MCF 10A (cell line): ENCODE results near the gene EHMT1. TPM values are rescaled to one million over a fixed set of nuclear protein-coding genes. Genes with fewer than 3 reads are reported as not detected.

ENCODE experiments used
- BruUV-seq: library from RNA; stranded (reverse); fragments of 400-500 nt; replicated peaks from 2 replicates; lab custom pipeline; 2021; lab: Mats Ljungman, UMichigan
- CTCF ChIA-PET: fragments of 300-600 bp; sonication (Branson Sonifier 250); formaldehyde crosslinking; extraction: SDS; loops from one replicate; lab custom pipeline; 2021; ENCODE audit warnings: antibody characterized with exemption, inconsistent platforms; lab: Yijun Ruan, JAX
- POLR2A ChIA-PET: fragments of 300-600, 350-650 bp; sonication (Branson Sonifier 250); formaldehyde crosslinking; extraction: SDS; loops from one replicate; lab custom pipeline; 2020; ENCODE audit warnings: antibody characterized with exemption, inconsistent platforms; lab: Yijun Ruan, JAX
- DNase-seq: peaks from one replicate; pipeline ENCODE4 v3.0.0-alpha.2; 2018; ENCODE audit not compliant: unreplicated experiment
- H3K27ac Mint-ChIP-seq: one replicate; pipeline ENCODE4 v1.8.0; 2022; ENCODE audit warnings: mild to moderate bottlenecking, low read depth, mixed read lengths; ENCODE audit not compliant: unreplicated experiment
- H3K27me3 Mint-ChIP-seq: one replicate; pipeline ENCODE4 v1.8.0; 2022; ENCODE audit warnings: mixed read lengths; ENCODE audit not compliant: insufficient read depth, unreplicated experiment
- H3K36me3 Mint-ChIP-seq: one replicate; pipeline ENCODE4 v1.8.0; 2022; ENCODE audit warnings: mild to moderate bottlenecking, moderate library complexity, mixed read lengths; ENCODE audit not compliant: insufficient read depth, unreplicated experiment
- H3K4me1 Mint-ChIP-seq: one replicate; pipeline ENCODE4 v1.8.0; 2022; ENCODE audit warnings: mixed read lengths; ENCODE audit not compliant: insufficient read depth, unreplicated experiment
- H3K4me3 Mint-ChIP-seq: one replicate; pipeline ENCODE4 v1.8.0; 2022; ENCODE audit warnings: mild to moderate bottlenecking, moderate library complexity, mixed read lengths; ENCODE audit not compliant: unreplicated experiment
- H3K9me3 Mint-ChIP-seq: one replicate; pipeline ENCODE4 v1.8.0; 2022; ENCODE audit warnings: mixed read lengths; ENCODE audit not compliant: unreplicated experiment
- intact Hi-C: fragments of 100-400 bp; cut with micrococcal nuclease; formaldehyde crosslinking; loops from 2 replicates; pipeline ENCODE4 v1.14.1; 2022
- total RNA-seq: library from RNA; stranded (reverse); gene quantifications from 2 replicates; pipeline ENCODE4 v1.2.3, GENCODE V29; 2022
- TF ChIP-seq, protein P1 (sequence below): fragments of 200-600 bp; IDR thresholded peaks from one replicate; pipeline ENCODE4 v1.8.0; 2022; ENCODE audit warnings: antibody characterized with exemption, mild to moderate bottlenecking; ENCODE audit not compliant: unreplicated experiment

Gene EHMT1
- total RNA-seq, 1 experiment from 2014 or later: 79.7 TPM

DNA sequence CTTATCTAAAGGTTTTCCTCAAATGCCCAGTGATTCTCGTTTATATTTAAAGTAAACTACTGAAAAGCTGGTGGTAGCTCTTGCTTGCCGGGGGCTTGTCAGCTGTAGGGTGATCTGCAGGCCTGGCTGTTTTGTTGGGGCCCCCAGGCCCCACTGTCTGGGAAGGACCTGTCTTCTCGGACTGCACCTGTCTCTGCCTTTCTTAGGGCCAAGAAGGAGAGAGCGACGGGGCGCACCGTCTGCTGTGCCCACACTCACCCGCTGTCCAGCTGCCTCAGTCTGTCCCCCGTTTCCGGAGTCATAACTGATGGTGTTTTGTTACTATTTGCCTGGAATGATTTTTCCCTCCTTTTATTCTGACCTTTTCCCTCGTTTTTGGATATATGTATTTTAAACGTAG, 164.7 kb downstream of the EHMT1 start:
- POLR2A ChIA-PET: interaction anchor here (0.7 kb wide), 1 partner anchor 230 kb away, joined by 3 read pairs; no protein-coding TSS in a partner anchor
- H3K36me3 Mint-ChIP-seq: peaks cover 30% of the 10 kb centered on the region
- no TSS peak for BruUV-seq
- no peak overlapping the region for H3K4me3 Mint-ChIP-seq
- no peaks in the 10 kb centered on the region for H3K4me1 Mint-ChIP-seq
- CTCF ChIA-PET: no interaction called here
- no peak overlapping the region for H3K27ac Mint-ChIP-seq
- DNase-seq: no peak
- TF ChIP-seq, protein P1, sequence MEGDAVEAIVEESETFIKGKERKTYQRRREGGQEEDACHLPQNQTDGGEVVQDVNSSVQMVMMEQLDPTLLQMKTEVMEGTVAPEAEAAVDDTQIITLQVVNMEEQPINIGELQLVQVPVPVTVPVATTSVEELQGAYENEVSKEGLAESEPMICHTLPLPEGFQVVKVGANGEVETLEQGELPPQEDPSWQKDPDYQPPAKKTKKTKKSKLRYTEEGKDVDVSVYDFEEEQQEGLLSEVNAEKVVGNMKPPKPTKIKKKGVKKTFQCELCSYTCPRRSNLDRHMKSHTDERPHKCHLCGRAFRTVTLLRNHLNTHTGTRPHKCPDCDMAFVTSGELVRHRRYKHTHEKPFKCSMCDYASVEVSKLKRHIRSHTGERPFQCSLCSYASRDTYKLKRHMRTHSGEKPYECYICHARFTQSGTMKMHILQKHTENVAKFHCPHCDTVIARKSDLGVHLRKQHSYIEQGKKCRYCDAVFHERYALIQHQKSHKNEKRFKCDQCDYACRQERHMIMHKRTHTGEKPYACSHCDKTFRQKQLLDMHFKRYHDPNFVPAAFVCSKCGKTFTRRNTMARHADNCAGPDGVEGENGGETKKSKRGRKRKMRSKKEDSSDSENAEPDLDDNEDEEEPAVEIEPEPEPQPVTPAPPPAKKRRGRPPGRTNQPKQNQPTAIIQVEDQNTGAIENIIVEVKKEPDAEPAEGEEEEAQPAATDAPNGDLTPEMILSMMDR: no peak
- intact Hi-C loops: no loop called here
- no peaks in the 10 kb centered on the region for H3K27me3 Mint-ChIP-seq
- no peaks in the 10 kb centered on the region for H3K9me3 Mint-ChIP-seq

DNA sequence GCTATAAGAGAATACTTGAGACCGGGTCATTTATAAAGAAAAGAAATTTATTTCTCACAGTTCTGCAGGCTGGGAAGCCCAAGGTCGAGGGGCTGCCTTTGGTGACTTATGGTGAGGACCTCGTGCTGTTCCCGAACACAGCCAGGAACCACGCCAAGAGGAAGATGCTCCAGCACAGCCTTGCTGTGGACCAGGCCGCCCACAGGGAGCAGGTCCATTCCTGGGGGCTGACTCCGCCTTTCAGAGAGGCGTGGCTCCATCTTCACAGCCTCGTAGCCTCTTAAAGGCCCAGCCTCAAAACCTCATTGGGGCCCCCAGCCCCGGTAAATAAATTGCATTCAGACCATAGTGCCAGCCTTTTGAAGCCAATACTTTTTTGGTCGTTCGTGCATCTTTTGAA, 165.2 kb downstream of the EHMT1 start:
- Mint-ChIP-seq H3K27ac (peak overlapping the region; percentile 31), H3K27me3 (no peaks in the 10 kb centered on the region), H3K36me3 (peaks cover 26% of the 10 kb centered on the region), H3K4me3 (no peak overlapping the region), H3K9me3 (no peaks in the 10 kb centered on the region), H3K4me1 (no peaks in the 10 kb centered on the region)
- TF ChIP-seq, protein P1: no peak
- no peak for DNase-seq
- intact Hi-C loops: no loop called here
- BruUV-seq: no TSS peak
- CTCF ChIA-PET: no interaction called here
- POLR2A ChIA-PET: interaction anchor here (0.7 kb wide), 1 partner anchor 230 kb away, joined by 3 read pairs; no protein-coding TSS in a partner anchor

DNA sequence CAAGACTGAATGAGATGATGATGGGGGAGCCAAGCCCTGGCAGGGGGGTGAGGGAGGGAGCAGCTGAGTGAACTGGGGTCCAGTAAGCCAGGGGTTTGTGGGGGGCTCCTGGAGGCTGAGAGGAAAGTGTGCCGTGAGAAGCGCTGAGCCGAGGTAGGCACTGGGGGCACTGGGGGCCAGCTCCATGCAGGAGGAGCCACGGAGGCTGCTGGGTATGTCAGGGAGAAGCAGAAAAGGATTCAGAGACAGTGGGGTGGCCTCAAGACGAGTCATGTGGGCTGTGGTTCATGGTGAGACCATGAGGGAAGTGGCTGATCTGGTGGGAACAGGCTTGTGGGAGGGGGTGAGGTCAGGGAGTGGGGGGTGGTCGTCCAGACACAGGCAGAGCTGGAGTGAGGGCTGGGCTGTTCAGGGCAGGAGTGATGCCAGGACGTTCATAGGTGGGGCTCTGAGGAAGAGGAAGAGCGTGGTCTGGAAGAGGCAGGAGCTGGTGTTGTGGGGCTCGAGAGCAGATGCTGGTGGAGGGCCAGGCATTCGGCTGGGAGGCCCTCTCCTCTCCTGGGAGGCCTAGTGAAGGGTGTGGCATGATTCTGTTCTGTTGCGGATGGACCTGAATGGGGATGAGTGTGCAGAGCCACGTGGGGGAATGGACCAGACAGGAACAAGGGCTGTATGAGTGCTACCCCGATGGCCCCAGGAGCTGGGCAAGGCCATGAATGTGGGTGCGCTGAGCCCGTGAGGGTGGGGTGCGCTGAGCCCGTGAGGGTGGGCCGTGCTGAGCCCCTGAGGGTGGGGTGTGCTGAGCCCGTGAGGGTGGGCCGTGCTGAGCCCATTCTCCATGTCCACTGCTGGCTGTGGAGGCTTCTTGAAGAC, 166.1 kb downstream of the EHMT1 start:
- Mint-ChIP-seq H3K9me3 (no peaks in the 10 kb centered on the region), H3K4me1 (no peaks in the 10 kb centered on the region), H3K4me3 (no peak overlapping the region), H3K27me3 (no peaks in the 10 kb centered on the region), H3K27ac (peak overlapping the region; percentile 31), H3K36me3 (peaks cover 30% of the 10 kb centered on the region)
- no TSS peak for BruUV-seq
- intact Hi-C loops: no loop called here
- TF ChIP-seq, protein P1: no peak
- POLR2A ChIA-PET: no interaction called here
- DNase-seq: no peak
- CTCF ChIA-PET: no interaction called here

DNA sequence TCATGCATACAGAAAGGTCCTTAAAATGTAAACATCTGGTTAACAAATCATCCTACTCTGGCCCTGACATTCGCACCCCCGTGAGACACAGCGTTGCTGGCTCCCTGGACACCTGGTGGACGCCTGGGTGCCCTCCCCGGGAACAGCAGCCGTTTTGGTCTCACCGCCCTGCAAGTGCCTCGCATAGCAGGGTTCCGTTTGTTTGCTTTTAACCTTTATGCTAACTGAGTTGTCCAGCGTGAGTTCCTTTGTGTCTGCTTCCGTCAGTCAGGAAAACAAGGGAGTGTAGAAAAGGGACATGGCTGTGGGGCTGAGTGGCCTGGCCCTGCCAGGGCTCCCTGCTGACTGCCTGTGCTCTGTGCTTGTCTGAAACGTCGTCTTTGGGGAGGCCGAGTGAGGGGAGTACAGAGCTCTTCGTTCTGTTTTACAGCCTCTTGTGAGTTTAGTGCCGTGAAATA, 166.9 kb downstream of the EHMT1 start:
- Mint-ChIP-seq H3K36me3 (peaks cover 39% of the 10 kb centered on the region), H3K4me3 (no peak overlapping the region), H3K27me3 (no peaks in the 10 kb centered on the region), H3K27ac (no peak overlapping the region), H3K4me1 (no peaks in the 10 kb centered on the region), H3K9me3 (no peaks in the 10 kb centered on the region)
- DNase-seq: no peak
- ChIA-PET CTCF (interaction anchor here (0.7 kb wide), 1 partner anchor 13 kb away, joined by 3 read pairs; no protein-coding TSS in a partner anchor), POLR2A (no interaction called here)
- intact Hi-C loops: no loop called here
- TF ChIP-seq, protein P1: no peak
- no TSS peak for BruUV-seq
